ENCODE results near the gene UHRF1.
"Not testable (repeated sequence)": the region's sequence is repeated elsewhere in the genome, so short reads cannot be mapped to it uniquely, and the experiment has no call there.

Gene UHRF1

GRCh38 chr19:4909156-4909896, at the start of gene UHRF1:
TSS of gene UHRF1 (plus strand) at chr19:4909501. CDS start at chr19:4910886, 1,385 bp downstream.
- no peak for DNase-seq (ENCODE audit: low read depth in 2 of 2)

GRCh38 chr19:4859697-4860096, 49.6 kb upstream of the UHRF1 start:
- DNase-seq (ENCODE audit: low read depth in 2 of 2) = no peak

- DNase-seq (ENCODE audit: low read depth in 2 of 2) = no peak
Observed at GRCh38 chr19:4861147-4861546, 48.2 kb upstream of the UHRF1 start.

GRCh38 chr19:4866595-4867424, 42.5 kb upstream of the UHRF1 start:
- DNase-seq (ENCODE audit: low read depth in 2 of 2) = peak in 1 of 2 donors; percentile 9

- peak; percentile 73 to 84 for DNase-seq (ENCODE audit: low read depth in 2 of 2)
Observed at GRCh38 chr19:4867534-4868285, 41.6 kb upstream of the UHRF1 start, which contains the start of gene PLIN3. TSS of gene PLIN3 (minus strand) at chr19:4867667. CDS start at chr19:4861394, 6,273 bp downstream.

GRCh38 chr19:4868286-4868834, 40.9 kb upstream of the UHRF1 start:
- DNase-seq (ENCODE audit: low read depth in 2 of 2) = no peak

- no peak for DNase-seq (ENCODE audit: low read depth in 2 of 2)
Observed at GRCh38 chr19:4870025-4870700, 39.1 kb upstream of the UHRF1 start.

- no peak for DNase-seq (ENCODE audit: low read depth in 2 of 2)
Observed at GRCh38 chr19:4871711-4872110, 37.6 kb upstream of the UHRF1 start.

GRCh38 chr19:4873930-4874329, 35.4 kb upstream of the UHRF1 start:
- DNase-seq (ENCODE audit: low read depth in 2 of 2) = no peak

GRCh38 chr19:4877753-4878490, 31.4 kb upstream of the UHRF1 start:
- no peak for DNase-seq (ENCODE audit: low read depth in 2 of 2)

- DNase-seq (ENCODE audit: low read depth in 2 of 2) = no peak
Observed at GRCh38 chr19:4878491-4878968, 30.8 kb upstream of the UHRF1 start.

GRCh38 chr19:4879041-4879440, 30.3 kb upstream of the UHRF1 start:
- no peak for DNase-seq (ENCODE audit: low read depth in 2 of 2)

GRCh38 chr19:4882874-4883273, 26.4 kb upstream of the UHRF1 start:
- not testable (repeated sequence) for DNase-seq (ENCODE audit: low read depth in 2 of 2)

GRCh38 chr19:4884993-4885392, 24.3 kb upstream of the UHRF1 start:
- not testable (repeated sequence) for DNase-seq (ENCODE audit: low read depth in 2 of 2)

- DNase-seq (ENCODE audit: low read depth in 2 of 2) = not testable (repeated sequence)
Observed at GRCh38 chr19:4887803-4888202, 21.5 kb upstream of the UHRF1 start.

- DNase-seq (ENCODE audit: low read depth in 2 of 2) = no peak
Observed at GRCh38 chr19:4889034-4889815, 20.1 kb upstream of the UHRF1 start.

- no peak for DNase-seq (ENCODE audit: low read depth in 2 of 2)
Observed at GRCh38 chr19:4891066-4891465, 18.2 kb upstream of the UHRF1 start.

GRCh38 chr19:4892962-4893361, 16.3 kb upstream of the UHRF1 start:
- DNase-seq (ENCODE audit: low read depth in 2 of 2) = not testable (repeated sequence)

GRCh38 chr19:4896372-4896771, 12.9 kb upstream of the UHRF1 start:
- no peak for DNase-seq (ENCODE audit: low read depth in 2 of 2)

GRCh38 chr19:4897146-4897545, 12.2 kb upstream of the UHRF1 start:
- no peak for DNase-seq (ENCODE audit: low read depth in 2 of 2)
